ENCODE measurements around the gene FMN1.

The FMN1 gene

DNA sequence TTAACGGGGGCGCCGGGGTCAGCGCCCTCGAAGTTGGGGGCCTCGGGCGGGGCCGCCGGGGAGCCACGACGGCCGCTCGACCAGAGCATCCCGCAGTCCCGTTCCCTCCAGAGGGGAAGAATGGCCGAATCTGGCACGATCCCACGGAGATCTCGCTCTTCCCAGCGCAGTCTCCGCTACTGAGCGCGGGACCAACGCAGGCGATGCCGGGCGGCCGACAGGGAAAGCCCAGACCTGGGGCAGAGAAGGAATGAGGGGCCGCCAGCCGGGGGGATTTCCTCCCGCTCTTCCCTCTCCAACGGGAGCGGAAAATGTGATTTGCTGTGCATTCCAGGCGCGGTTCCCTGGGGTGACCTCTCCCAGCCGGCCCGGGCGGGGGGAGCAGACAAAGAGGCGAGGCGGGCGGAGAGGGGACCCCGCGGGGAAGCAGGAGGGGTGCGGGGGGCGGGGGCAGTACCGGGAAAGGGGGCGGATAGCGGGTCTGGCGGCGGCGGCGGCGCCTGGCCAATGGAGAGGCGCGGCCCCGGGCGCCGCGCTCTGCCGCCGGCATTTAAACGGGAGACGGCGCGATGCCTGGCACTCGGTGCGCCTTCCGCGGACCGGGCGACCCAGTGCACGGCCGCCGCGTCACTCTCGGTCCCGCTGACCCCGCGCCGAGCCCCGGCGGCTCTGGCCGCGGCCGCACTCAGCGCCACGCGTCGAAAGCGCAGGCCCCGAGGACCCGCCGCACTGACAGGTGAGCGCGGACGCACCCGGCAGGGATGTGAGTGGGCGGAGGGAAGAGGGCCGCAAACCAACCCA lies 476.9 kb downstream of the FMN1 start, which contains the start of gene GREM1:
TSS of gene GREM1 (plus strand) at position 579 of the 801 bp plus-strand sequence. CDS start 12,687 bp downstream, outside the sequence.
- peak; percentile 94 for DNase-seq

DNA sequence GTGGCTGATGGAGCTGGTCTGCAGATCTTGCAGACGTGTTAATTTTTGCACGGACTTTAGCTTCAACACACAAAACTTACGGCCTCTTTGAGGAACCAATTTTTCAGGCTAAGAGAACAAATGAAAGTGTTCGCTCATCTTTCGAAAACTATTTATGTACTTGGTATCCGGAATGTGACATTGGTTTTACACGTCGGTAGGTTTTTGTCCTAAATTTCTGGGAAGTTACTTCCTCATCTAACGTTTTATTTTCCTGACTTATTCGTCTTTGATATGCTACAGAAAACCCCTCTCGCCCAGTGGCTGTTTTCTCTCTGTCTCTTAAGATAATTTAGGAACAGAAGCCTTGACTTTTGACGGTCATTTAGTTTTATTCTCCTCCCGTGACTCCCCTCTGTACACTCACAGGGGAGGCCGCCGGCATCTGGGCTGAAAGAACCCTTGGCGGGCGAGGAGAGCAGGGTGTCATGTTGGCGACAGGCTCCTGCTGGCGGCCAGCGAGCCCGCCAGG lies 477.5 kb downstream of the FMN1 start:
- DNase-seq = peak; percentile 34

- DNase-seq = peak; percentile 24
Observed at GRCh38 chr15:32716216-32716914, 478.1 kb downstream of the FMN1 start.
